Liver (tissue), 9 donors: Measurements from ENCODE around the gene PTAR1. TPM values are rescaled to one million over a fixed set of nuclear protein-coding genes. Genes with fewer than 3 reads are reported as not detected.
"Not testable (repeated sequence)": the region's sequence is repeated elsewhere in the genome, so short reads cannot be mapped to it uniquely, and the experiment has no call there.

Source experiments
- DNase-seq: peaks from one replicate; pipeline ENCODE4 v3.0.0-alpha.2; 2017; ENCODE audit warnings: low spot score
- H3K27ac ChIP-seq, 2 donors: one replicate each; pipeline ENCODE4 v1.7.0; 2013; ENCODE audit warnings: inconsistent platforms in 2 of 2, low read length in 2 of 2, control low read depth in 1 of 2, low read depth in 1 of 2, mild to moderate bottlenecking in 1 of 2
- H3K27me3 ChIP-seq, 4 donors: one replicate each; pipeline versions ENCODE4 v1.6.1 to v1.7.0; 2013; ENCODE audit warnings: low read length in 3 of 4, inconsistent platforms in 1 of 4, mild to moderate bottlenecking in 1 of 4, moderate library complexity in 1 of 4; ENCODE audit not compliant: control insufficient read depth in 4 of 4, insufficient read depth in 4 of 4
- H3K36me3 ChIP-seq, 4 donors: one replicate each; pipeline versions ENCODE4 v1.6.1 to v1.7.0; 2013; ENCODE audit warnings: low read length in 3 of 4, mild to moderate bottlenecking in 3 of 4, low read depth in 1 of 4, moderate library complexity in 1 of 4; ENCODE audit not compliant: control insufficient read depth in 4 of 4, insufficient read depth in 3 of 4
- H3K4me1 ChIP-seq, 4 donors: one replicate each; pipeline versions ENCODE4 v1.6.1 to v1.7.0; 2013; ENCODE audit warnings: low read length in 3 of 4, mild to moderate bottlenecking in 3 of 4, moderate library complexity in 1 of 4; ENCODE audit not compliant: control insufficient read depth in 4 of 4, insufficient read depth in 4 of 4
- H3K4me3 ChIP-seq, 3 donors: one replicate each; pipeline versions ENCODE4 v1.6.1 to v1.7.0; 2013; ENCODE audit warnings: low read length in 3 of 3, control low read depth in 1 of 3, low read depth in 1 of 3, mild to moderate bottlenecking in 1 of 3
- H3K9ac ChIP-seq, 2 donors: one replicate each; pipeline ENCODE4 v1.7.0; 2013; ENCODE audit warnings: low read length in 2 of 2, mild to moderate bottlenecking in 2 of 2, moderate library complexity in 2 of 2, control low read depth in 1 of 2, low read depth in 1 of 2
- H3K9me3 ChIP-seq, 4 donors: one replicate each; pipeline versions ENCODE4 v1.6.1 to v1.7.0; 2013; ENCODE audit warnings: low read length in 3 of 4; ENCODE audit not compliant: control insufficient read depth in 4 of 4
- ATF3 ChIP-seq: IDR thresholded peaks from 2 replicates; pipeline ENCODE4 v1.6.1; 2016; ENCODE audit warnings: antibody characterized with exemption
- CTCF ChIP-seq: fragments of 150-350 bp; IDR thresholded peaks from 2 replicates; pipeline ENCODE4 v1.5.1; 2017; ENCODE audit warnings: improper control_type of control experiment, low read depth, low read length; ENCODE audit not compliant: missing input control
- EGR1 ChIP-seq, 2 donors: IDR thresholded peaks; 2 replicates each; pipeline ENCODE4 v1.6.1; 2016 to 2018; ENCODE audit warnings: antibody characterized with exemption in 2 of 2, low read depth in 2 of 2
- FOXA1 ChIP-seq: IDR thresholded peaks from 2 replicates; pipeline ENCODE4 v1.6.1; 2016; ENCODE audit warnings: antibody characterized with exemption
- GABPA ChIP-seq, 2 donors: IDR thresholded peaks in 1 of 2; conservative IDR thresholded peaks in 1 of 2; 2 replicates each; pipeline ENCODE4 v1.6.1; 2016; ENCODE audit warnings: antibody characterized with exemption in 2 of 2, mild to moderate bottlenecking in 1 of 2, moderate library complexity in 1 of 2
- HNF4A ChIP-seq, 2 donors: conservative IDR thresholded peaks; 2 replicates each; pipeline ENCODE4 v1.6.1; 2016; ENCODE audit warnings: antibody characterized with exemption in 2 of 2, mild to moderate bottlenecking in 2 of 2
- HNF4G ChIP-seq: IDR thresholded peaks from 2 replicates; pipeline ENCODE4 v1.6.1; 2016; ENCODE audit warnings: antibody characterized with exemption
- JUND ChIP-seq, 2 donors: IDR thresholded peaks; 2 replicates each; pipeline ENCODE4 v1.6.1; 2016; ENCODE audit warnings: antibody characterized with exemption in 2 of 2
- MAX ChIP-seq: IDR thresholded peaks from 2 replicates; pipeline ENCODE4 v1.6.1; 2016; ENCODE audit warnings: antibody characterized with exemption
- RAD21 ChIP-seq, 2 donors: IDR thresholded peaks; 2 replicates each; pipeline ENCODE4 v1.6.1; 2016; ENCODE audit warnings: antibody characterized with exemption in 2 of 2, mild to moderate bottlenecking in 2 of 2
- REST ChIP-seq: IDR thresholded peaks from 2 replicates; pipeline ENCODE4 v1.6.1; 2016; ENCODE audit warnings: antibody characterized with exemption, mild to moderate bottlenecking
- RXRA ChIP-seq, 2 donors: IDR thresholded peaks; 2 replicates each; pipeline ENCODE4 v1.6.1; 2017 to 2018; ENCODE audit warnings: antibody characterized with exemption in 2 of 2, mild to moderate bottlenecking in 1 of 2
- SP1 ChIP-seq: IDR thresholded peaks from 2 replicates; pipeline ENCODE4 v1.6.1; 2018; ENCODE audit warnings: antibody characterized with exemption, mild to moderate bottlenecking
- TAF1 ChIP-seq: conservative IDR thresholded peaks from 2 replicates; pipeline ENCODE4 v1.6.1; 2016; ENCODE audit warnings: antibody characterized with exemption, mild to moderate bottlenecking
- YY1 ChIP-seq: IDR thresholded peaks from 2 replicates; pipeline ENCODE4 v1.6.1; 2016; ENCODE audit warnings: antibody characterized with exemption, mild to moderate bottlenecking
- ZBTB33 ChIP-seq: IDR thresholded peaks from 2 replicates; pipeline ENCODE4 v1.6.1; 2016; ENCODE audit warnings: antibody characterized with exemption
- WGBS: extraction: QIAGEN DNeasy Blood & Tissue Kit; methylation state at CpG from one replicate; pipeline ENCODE4 v1.1.7; 2013; 5-methylcytosine and 5-hydroxymethylcytosine counted together
- polyA plus RNA-seq, 2 donors: library from polyadenylated mRNA; stranded (reverse) in 1 of 2; unstranded in 1 of 2; fragments of 200-250 nt in 1 of 2; fragments of >200 nt in 1 of 2; fragmentation: Nextera tagmentation in 1 of 2; extraction: Ambion mirVana in 1 of 2; gene quantifications; one replicate each; pipeline versions ENCODE4 v1.2.1 to v1.2.3, GENCODE V29; 2013 to 2015
- total RNA-seq, 2 donors: library from RNA; depleted of rRNA; stranded (reverse); fragments of >200 nt; gene quantifications; one replicate each; pipeline ENCODE4 v1.2.3, GENCODE V29; 2014
- donor health status: healthy.
- donor health status: healthy.
- donor health status: healthy.
- donor health status: healthy.
- donor health status: healthy.

The PTAR1 gene
- total and polyA plus RNA-seq, 4 donors = 5.4 to 67.9 (median 28.7) TPM

- DNase-seq = no peak
- Histone ChIP-seq H3K27ac (no peak overlapping the region), H3K27me3 (no peaks in the 10 kb centered on the region), H3K9ac (no peak overlapping the region), H3K4me3 (no peak overlapping the region), H3K36me3 (no peaks in the 10 kb centered on the region), H3K9me3 (no peaks in the 10 kb centered on the region), H3K4me1 (no peaks in the 10 kb centered on the region)
- WGBS = 85% methylated on average over 2 of the region's 2 CpGs
- TF ChIP-seq EGR1 (IDR thresholded peaks at IDR 0.05; ENCODE audit: low read depth in 2 of 2) = no peak
- no peak for TF ChIP-seq ATF3
- no peak for TF ChIP-seq HNF4G
- no peak for TF ChIP-seq HNF4A (conservative IDR thresholded peaks at IDR 0.05)
- no peak for TF ChIP-seq SP1
- TF ChIP-seq REST = no peak
- TF ChIP-seq ZBTB33 = no peak
- no peak for TF ChIP-seq TAF1
- no peak for TF ChIP-seq RAD21 (IDR thresholded peaks at IDR 0.05)
- TF ChIP-seq GABPA (IDR thresholded peaks at IDR 0.05 in 1 of 2, conservative IDR thresholded peaks at IDR 0.05 in 1 of 2) = no peak
- no peak for TF ChIP-seq MAX
- TF ChIP-seq CTCF = no peak
- TF ChIP-seq YY1 = no peak
- no peak for TF ChIP-seq RXRA (IDR thresholded peaks at IDR 0.05)
- TF ChIP-seq FOXA1 = no peak
- TF ChIP-seq JUND (IDR thresholded peaks at IDR 0.05) = no peak
Measured at GRCh38 chr9:69801989-69802388, 42.2 kb upstream of the PTAR1 start.

GRCh38 chr9:69800027-69800426 lies 40.2 kb upstream of the PTAR1 start:
- H3K36me3 ChIP-seq, DNase-seq: not testable (repeated sequence)
- WGBS = 50% methylated on average over 5 of the region's 5 CpGs

GRCh38 chr9:69799521-69799920 lies 39.7 kb upstream of the PTAR1 start:
- DNase-seq, H3K27me3 ChIP-seq, H3K9me3 ChIP-seq, H3K36me3 ChIP-seq, H3K4me1 ChIP-seq, H3K27ac ChIP-seq, H3K9ac ChIP-seq, H3K4me3 ChIP-seq: not testable (repeated sequence)
- 96% methylated on average over 18 of the region's 18 CpGs for WGBS

More at GRCh38 chr9:69800027-69800426, 40.2 kb upstream of the PTAR1 start:
- H3K27ac ChIP-seq, H3K27me3 ChIP-seq, H3K4me1 ChIP-seq, H3K4me3 ChIP-seq, H3K9ac ChIP-seq, H3K9me3 ChIP-seq: not testable (repeated sequence)
